GM18508 (cell line): ENCODE measurements around the gene SLC25A10.

Experiments used
- ATAC-seq: cut with Tn5 transposase; IDR thresholded peaks from one replicate; pipeline ENCODE4 v1.9.1; 2021; ENCODE audit warnings: moderate number of reproducible peaks; ENCODE audit not compliant: insufficient read depth, unreplicated experiment

The SLC25A10 gene

DNA sequence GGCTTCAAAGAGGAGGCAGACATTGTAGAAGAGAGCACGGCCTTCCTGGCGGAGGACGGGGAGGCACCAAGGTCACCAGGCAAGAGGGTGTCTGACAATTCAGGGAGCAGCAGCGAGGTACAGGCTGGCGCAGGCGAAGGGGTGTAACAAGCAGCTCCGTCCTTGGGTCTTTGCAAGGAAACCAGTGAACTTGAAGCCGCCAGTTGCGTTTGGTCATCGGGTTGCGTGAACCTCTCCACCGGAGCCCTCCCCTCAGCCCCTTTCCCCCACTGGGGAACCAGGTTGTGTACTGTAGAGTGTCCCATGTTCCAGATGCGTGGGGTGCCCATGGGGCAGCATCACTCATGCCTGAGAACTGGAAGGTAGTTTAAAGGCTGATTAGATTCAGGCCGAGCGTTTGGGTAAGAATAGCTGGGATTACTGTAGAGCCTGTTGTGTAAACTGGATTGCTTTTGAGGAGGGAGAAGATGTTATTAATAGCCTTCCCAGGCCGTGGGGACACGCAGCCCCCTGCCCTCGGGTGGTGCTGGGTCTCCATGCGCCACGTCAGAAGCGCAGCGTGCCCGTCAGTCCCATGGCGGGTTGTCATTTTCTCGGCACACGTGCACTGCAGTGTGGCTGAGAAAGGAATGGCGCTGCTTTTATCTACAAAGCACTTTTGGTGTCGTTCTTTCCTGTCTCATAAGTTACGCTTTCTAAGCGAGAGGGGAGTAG is 6.4 kb upstream of the SLC25A10 start:
- no peak for ATAC-seq

- no peak for ATAC-seq
These were observed 5.9 kb upstream of the SLC25A10 start for GRCh38 chr17:81706232-81706611.

GRCh38 chr17:81706757-81707624 is 5.1 kb upstream of the SLC25A10 start:
- ATAC-seq = no peak

DNA sequence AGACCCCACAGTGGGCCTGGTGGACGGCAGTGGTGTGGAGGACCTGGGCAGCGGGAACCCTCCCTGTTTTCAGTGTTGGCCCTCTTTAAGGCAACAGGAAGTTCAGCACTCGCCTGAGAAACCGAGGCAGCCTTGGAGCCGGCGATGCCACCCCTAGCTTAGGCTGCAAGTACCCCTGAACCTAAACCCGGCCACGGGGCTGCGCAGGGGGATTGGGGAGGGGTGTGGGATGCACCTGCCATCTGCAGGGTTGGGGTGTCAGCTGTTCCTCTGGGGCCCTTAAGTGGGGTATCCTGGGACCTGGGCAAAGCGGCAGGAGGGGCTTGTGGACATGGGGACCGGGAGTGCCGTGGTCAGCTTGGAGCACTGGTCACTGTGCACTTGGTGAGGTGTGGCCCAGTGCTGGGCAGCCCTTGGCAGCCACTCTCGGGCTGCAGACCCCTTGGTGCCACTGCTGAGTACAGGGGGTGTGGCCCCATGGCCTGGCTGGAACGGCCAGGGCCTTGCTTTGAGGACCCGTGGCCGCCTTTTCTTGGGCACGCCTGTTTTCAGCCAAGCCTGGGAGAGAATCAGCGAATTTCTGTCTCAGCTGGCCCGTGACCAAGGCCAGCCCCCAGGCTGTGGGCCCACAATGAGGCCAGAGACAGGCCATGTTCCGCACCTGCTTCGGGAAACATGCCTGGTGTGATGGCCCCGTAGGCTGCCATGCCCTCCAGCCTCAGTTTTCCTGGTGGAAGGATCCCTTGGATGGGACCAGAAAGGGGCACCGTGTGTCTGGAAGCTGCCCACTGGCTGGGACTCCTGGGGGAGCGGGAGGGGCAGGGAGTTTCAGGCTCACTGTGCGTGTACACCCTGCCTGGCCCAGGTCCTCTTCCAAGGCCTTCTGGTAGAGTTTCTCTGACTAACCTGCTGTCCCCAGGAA is 4.1 kb upstream of the SLC25A10 start:
- no peak for ATAC-seq

DNA sequence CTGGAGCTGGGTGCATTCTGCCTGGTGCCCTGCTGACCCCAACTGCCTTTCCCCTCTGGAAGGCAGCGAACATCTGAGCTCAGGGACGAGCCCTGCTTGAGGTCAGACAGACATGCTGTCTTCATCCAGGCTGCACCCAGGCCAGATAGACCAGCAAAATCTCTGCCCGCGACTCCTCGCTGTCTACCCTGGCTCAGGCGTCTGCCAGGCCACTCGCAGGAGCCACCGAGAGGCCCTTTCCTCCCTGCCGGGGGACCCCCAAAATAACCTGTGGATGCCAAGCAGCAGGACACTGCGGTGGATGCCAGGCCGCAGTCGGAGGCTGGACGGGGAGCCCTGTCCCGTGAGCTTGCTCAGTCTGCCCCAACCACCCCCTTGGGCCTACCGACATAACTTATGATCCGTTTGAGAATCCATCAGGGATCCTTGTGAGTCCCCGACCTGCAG is 3.3 kb upstream of the SLC25A10 start:
- no peak for ATAC-seq

DNA sequence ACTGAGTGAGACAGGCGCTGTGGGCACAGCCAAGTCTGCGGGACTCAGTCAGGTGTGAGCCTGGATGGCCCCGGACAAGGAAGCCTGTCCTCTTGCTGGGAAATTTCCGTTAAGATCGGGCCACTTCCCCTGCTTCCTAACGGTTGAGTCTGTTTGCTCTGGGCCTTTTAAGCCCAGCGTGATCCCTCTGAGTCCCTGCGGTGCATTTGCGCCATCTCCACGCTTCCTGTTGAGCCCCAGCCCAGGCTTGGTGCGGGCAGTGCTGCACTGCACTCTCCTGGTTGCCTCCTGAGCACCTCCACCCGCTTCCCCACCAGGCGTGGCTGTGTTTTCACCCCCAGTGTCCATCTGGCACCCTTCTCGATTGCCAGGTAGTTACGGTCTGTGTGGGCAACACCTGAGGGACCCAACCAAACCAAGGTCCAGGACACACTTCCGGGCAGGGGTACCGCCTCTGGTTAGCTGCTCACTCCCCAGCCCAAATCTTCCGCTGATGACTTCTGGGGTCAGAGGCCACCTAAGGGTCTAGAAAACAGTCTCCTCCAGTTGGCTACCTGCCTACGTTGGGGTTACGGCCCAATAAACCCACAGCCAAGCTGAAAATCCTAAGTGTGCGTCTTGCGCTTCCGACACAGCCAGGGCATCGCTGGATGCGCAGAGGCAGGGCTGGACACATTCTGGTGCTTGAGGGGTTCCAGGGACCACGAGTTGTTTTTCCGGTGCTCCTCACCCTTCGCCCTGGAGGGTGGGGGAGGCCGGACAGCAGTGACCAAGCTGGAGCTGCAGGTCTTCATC is 1.4 kb upstream of the SLC25A10 start:
- no peak for ATAC-seq

- ATAC-seq = no peak
These were observed 452 bp downstream of the SLC25A10 start for GRCh38 chr17:81712468-81713003.

DNA sequence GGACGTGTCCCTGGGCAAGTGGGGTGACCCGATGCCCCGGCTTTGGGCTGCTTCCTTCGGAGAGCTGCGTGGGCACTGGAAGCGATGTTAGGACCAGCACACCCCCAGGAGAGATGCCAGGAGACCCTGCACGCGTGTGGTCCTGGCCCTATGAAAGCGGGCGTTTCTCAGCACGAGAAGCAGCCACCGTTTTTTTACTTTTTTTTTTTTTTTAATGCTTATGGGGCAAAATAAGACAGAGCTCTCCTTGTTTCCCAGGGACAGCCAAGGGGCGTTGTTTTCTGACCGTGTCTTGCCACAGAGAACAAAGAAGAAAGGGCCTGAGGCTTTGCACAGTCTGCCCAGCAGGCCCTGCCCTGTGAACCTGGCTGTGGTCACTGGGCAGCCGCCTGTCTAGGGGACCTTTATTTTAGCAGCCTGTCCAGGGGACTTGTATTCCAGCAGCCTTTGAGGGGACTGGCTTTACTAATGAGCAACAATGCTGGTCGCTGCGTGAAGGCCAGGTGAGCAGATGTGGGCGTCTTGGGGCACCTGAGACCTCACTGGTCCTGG is 996 bp downstream of the SLC25A10 start:
- ATAC-seq = no peak

GRCh38 chr17:81713556-81714411 is 1.7 kb downstream of the SLC25A10 start:
- no peak for ATAC-seq

DNA sequence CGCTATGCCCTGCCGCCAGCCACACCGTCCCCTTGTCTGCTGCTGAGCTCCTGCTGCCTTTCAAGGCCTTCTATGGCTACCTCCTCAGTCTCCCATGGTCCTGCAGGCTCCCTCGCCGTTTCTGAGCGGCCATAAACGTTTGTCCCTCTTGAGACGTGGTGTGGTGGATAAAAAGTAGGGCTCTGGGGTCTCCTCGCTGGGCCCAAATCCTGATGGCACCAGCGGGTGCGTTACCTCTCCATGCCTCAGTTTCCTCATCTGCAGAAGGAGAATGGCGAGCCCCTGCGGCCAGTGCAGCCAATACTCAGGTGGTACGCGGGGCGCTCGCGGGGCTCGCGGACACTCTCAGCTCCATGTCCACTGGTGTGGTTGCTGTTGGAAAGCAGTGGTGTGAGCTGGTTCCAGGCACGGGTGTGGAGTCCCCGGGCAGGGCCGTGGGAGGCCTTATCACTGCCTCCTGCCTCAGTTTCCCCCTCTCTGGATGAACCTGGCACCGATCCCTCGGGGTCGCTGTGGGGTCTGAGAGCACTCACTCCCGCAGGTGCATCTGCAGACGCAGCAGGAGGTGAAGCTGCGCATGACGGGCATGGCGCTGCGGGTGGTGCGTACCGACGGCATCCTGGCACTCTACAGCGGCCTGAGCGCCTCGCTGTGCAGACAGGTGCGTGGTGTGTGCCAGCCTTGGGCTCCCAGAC is 2.5 kb downstream of the SLC25A10 start:
- no peak for ATAC-seq

- ATAC-seq = no peak
These were observed 3.2 kb downstream of the SLC25A10 start for GRCh38 chr17:81715107-81715871.

DNA sequence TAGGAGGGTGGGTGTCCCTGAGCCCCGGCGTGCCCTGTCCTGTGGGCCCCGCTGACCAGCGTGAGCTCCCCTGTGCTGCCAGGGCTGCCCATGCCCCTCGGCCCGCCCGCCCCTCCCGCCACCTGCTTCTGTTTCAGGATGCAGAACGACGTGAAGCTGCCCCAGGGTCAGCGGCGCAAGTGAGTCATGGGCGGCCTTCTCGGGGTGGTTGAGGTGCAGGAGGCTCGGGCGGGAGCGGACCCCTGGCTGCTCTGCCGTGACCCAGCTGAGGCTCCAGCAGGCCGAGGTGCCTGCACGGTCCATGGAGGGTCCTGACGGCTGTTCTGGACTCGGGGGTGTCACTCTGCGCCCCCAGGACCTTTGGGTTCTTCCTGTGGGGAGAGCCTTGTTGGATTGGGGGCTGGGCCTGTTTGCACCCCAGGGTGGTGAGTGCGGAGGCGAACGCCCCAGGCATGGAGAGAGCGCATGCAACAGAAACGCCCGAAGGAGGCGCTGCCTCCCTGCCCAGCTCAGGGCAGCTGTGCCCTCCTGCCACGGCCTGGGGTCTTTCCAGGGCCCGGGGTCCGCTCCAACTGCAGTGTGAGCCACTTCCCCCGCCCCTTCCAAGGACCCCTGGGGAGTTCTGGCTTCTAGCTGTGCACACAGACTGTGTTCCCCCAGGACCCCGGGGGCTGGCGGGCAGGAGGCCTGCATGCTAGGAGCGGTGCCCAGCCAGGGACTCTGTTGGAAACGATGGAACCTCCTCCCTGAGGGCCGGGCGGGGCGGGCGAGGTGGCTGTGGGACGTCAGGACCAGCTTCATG is 4.0 kb downstream of the SLC25A10 start:
- no peak for ATAC-seq

DNA sequence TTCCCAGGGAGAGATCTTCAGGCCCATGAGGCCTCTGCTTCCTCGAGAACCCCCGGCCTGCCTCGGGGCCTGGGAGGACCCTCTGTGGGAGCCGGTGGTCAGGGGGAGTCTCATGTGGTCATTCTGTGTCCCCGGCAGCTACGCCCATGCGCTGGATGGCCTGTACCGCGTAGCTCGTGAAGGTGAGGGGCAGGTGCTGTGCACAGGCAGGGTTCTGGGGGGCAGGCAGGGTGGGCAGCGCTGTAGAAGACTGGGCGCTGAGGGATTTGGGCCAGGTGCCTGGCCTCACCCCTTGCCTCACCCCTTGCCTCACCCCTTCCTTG is 4.6 kb downstream of the SLC25A10 start:
- no peak for ATAC-seq

- no peak for ATAC-seq
These were observed 5.1 kb downstream of the SLC25A10 start for GRCh38 chr17:81717049-81717765.

DNA sequence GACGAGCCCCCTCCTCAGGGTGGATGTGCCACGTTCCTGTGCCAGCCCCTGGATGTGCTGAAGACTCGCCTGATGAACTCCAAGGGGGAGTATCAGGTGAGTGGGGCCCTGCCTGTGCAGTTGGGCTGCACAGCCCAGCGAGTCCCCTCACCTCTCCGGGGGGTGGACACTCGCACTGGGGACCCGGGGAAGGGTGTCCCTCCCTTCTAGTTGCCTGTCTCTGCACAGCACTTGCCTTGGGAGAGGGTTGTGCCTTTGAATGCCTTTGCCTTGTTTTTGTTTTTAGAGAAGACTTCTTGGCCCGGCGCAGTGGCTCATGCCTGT is 5.6 kb downstream of the SLC25A10 start:
- no peak for ATAC-seq
